NCI-H345 treated with DMSO at 0.1 percent for 48 hours (cell line): ENCODE results near the gene CRYBA1.
A peak's percentile ranks its signal among the peaks of the same experiment; 100 is the strongest.
"Not testable (repeated sequence)": the region's sequence is repeated elsewhere in the genome, so short reads cannot be mapped to it uniquely, and the experiment has no call there.

ENCODE experiments used
- DNase-seq: peaks from one replicate; lab custom pipeline; 2025; ENCODE audit not compliant: unreplicated experiment; lab: John Stamatoyannopoulos, UW

The CRYBA1 gene

GRCh38 chr17:29246628-29247027 lies at the start of gene CRYBA1:
TSS of gene CRYBA1 (plus strand) at chr17:29246859. CDS start at chr17:29246864, 5 bp downstream.
- no peak for DNase-seq

- no peak for DNase-seq
Observed at GRCh38 chr17:29197516-29198272, 49.0 kb upstream of the CRYBA1 start.

GRCh38 chr17:29204068-29204804 lies 42.4 kb upstream of the CRYBA1 start:
- DNase-seq, result not testable (repeated sequence)

GRCh38 chr17:29205047-29205446 lies 41.6 kb upstream of the CRYBA1 start:
- no peak for DNase-seq

GRCh38 chr17:29207975-29208374 lies 38.7 kb upstream of the CRYBA1 start:
- DNase-seq, result no peak

GRCh38 chr17:29209073-29209472 lies 37.6 kb upstream of the CRYBA1 start:
- DNase-seq, result no peak

- DNase-seq, result no peak
Observed at GRCh38 chr17:29210879-29211278, 35.8 kb upstream of the CRYBA1 start.

GRCh38 chr17:29212094-29212631 lies 34.5 kb upstream of the CRYBA1 start:
- no peak for DNase-seq

GRCh38 chr17:29212681-29213121 lies 34.0 kb upstream of the CRYBA1 start:
- no peak for DNase-seq

- no peak for DNase-seq
Observed at GRCh38 chr17:29214215-29215146, 32.2 kb upstream of the CRYBA1 start.

GRCh38 chr17:29215174-29215573 lies 31.5 kb upstream of the CRYBA1 start:
- DNase-seq, result no peak

GRCh38 chr17:29215717-29216116 lies 30.9 kb upstream of the CRYBA1 start:
- no peak for DNase-seq

- no peak for DNase-seq
Observed at GRCh38 chr17:29216181-29216580, 30.5 kb upstream of the CRYBA1 start.

- DNase-seq, result no peak
Observed at GRCh38 chr17:29216856-29217255, 29.8 kb upstream of the CRYBA1 start.

- peak; percentile 48 for DNase-seq
Observed at GRCh38 chr17:29219378-29220047, 27.1 kb upstream of the CRYBA1 start.

GRCh38 chr17:29221338-29221737 lies 25.3 kb upstream of the CRYBA1 start:
- not testable (repeated sequence) for DNase-seq

GRCh38 chr17:29225396-29225795 lies 21.3 kb upstream of the CRYBA1 start:
- DNase-seq, result no peak

GRCh38 chr17:29233301-29233700 lies 13.4 kb upstream of the CRYBA1 start:
- DNase-seq, result no peak

- not testable (repeated sequence) for DNase-seq
Observed at GRCh38 chr17:29234972-29235371, 11.7 kb upstream of the CRYBA1 start.

GRCh38 chr17:29235904-29236303 lies 10.8 kb upstream of the CRYBA1 start:
- DNase-seq, result no peak
